Endothelial cell of umbilical vein (primary cell): ENCODE results near the gene ATP5IF1. TPM values are rescaled to one million over a fixed set of nuclear protein-coding genes. Genes with fewer than 3 reads are reported as not detected.

Source experiments
- BruUV-seq: library from RNA; stranded (reverse); fragments of 400-500 nt; replicated peaks from 2 replicates; lab custom pipeline; 2021; lab: Mats Ljungman, UMichigan
- CTCF ChIA-PET: fragments of 300-600, 350-600 bp; sonication (Branson Sonifier 250); formaldehyde crosslinking; loops from one replicate; lab custom pipeline; 2021; ENCODE audit warnings: antibody characterized with exemption, inconsistent platforms; lab: Charles Lee
- POLR2A ChIA-PET: fragments of 300-600, 350-600 bp; sonication (Branson Sonifier 250); formaldehyde crosslinking; loops from one replicate; lab custom pipeline; 2021; ENCODE audit warnings: antibody characterized with exemption, inconsistent platforms; lab: Charles Lee
- DNase-seq: peaks from one replicate; pipeline ENCODE4 v3.0.0-alpha.2; 2011; ENCODE audit warnings: low read depth, low spot score
- FAIRE-seq: peaks from 2 replicates; lab custom pipeline; 2011; peaks lifted over from hg19 to GRCh38; lab: Jason Lieb, UNC
- H2AFZ ChIP-seq: 2 replicates; pipeline ENCODE4 v1.6.0; 2012; ENCODE audit warnings: low read depth, low read length, control low read depth, inconsistent platforms
- H3K27ac ChIP-seq: 2 replicates; pipeline ENCODE4 v1.5.1; 2011; ENCODE audit warnings: low read depth, mild to moderate bottlenecking, control low read depth, low read length, moderate library complexity; ENCODE audit not compliant: insufficient read depth
- H3K27me3 ChIP-seq, 2 experiments: 2 replicates each; pipeline versions ENCODE4 v1.6.0 to v1.6.1; 2011; ENCODE audit warnings: low read length in 2 of 2, mixed read lengths in 1 of 2; ENCODE audit not compliant: control insufficient read depth in 2 of 2, insufficient read depth in 2 of 2
- H3K36me3 ChIP-seq, 2 experiments: 2 replicates in 1 of 2; 3 replicates in 1 of 2; pipeline ENCODE4 v1.5.1; 2011; ENCODE audit warnings: low read length in 2 of 2, mild to moderate bottlenecking in 1 of 2, moderate library complexity in 1 of 2; ENCODE audit not compliant: control insufficient read depth in 2 of 2, insufficient read depth in 2 of 2; ENCODE audit errors: extremely low read depth in 1 of 2
- H3K4me1 ChIP-seq: 3 replicates; pipeline ENCODE4 v1.5.1; 2011; ENCODE audit warnings: mild to moderate bottlenecking, low read length; ENCODE audit not compliant: control insufficient read depth, insufficient read depth; ENCODE audit errors: extremely low read depth
- H3K4me2 ChIP-seq: 2 replicates; pipeline ENCODE4 v1.6.1; 2011; ENCODE audit warnings: low read length, control low read depth, mixed read lengths; ENCODE audit not compliant: insufficient read depth
- H3K4me3 ChIP-seq, 3 experiments: fragments of 200-600 bp in 1 of 3; sonication (generic), shearing (Covaris generic) in 1 of 3; replicated peaks in 1 of 3; 2 replicates each; pipeline ENCODE4 v1.5.1; 2011 to 2016; ENCODE audit warnings: control low read depth in 3 of 3, low read length in 3 of 3, mild to moderate bottlenecking in 2 of 3, inconsistent platforms in 1 of 3, low read depth in 1 of 3, moderate library complexity in 1 of 3; ENCODE audit not compliant: insufficient read depth in 1 of 3
- H3K79me2 ChIP-seq: 2 replicates; pipeline ENCODE4 v1.6.0; 2012; ENCODE audit warnings: low read length, inconsistent platforms; ENCODE audit not compliant: control insufficient read depth, insufficient read depth
- H3K9ac ChIP-seq: replicated peaks from 2 replicates; pipeline ENCODE3; 2011; ENCODE audit warnings: low read length, control low read depth; ENCODE audit not compliant: insufficient read depth; ENCODE audit errors: extremely low read depth
- H3K9me1 ChIP-seq: replicated peaks from 3 replicates; pipeline ENCODE4 v1.6.0; 2011; ENCODE audit warnings: mild to moderate bottlenecking, low read length; ENCODE audit not compliant: control insufficient read depth, insufficient read depth; ENCODE audit errors: extremely low read depth
- H3K9me3 ChIP-seq: replicated peaks from 2 replicates; pipeline ENCODE4 v1.5.1; 2012; ENCODE audit warnings: low read length, inconsistent platforms; ENCODE audit not compliant: control insufficient read depth, insufficient read depth
- H4K20me1 ChIP-seq: replicated peaks from 2 replicates; pipeline ENCODE3; 2011; ENCODE audit warnings: mild to moderate bottlenecking, low read length; ENCODE audit not compliant: control insufficient read depth, insufficient read depth; ENCODE audit errors: extremely low read depth
- EZH2 ChIP-seq: IDR thresholded peaks from 2 replicates; pipeline ENCODE4 v1.6.1; 2012; ENCODE audit warnings: borderline replicate concordance, low read depth, mild to moderate bottlenecking, moderate library complexity, low read length, inconsistent platforms; ENCODE audit not compliant: severe bottlenecking
- FOS ChIP-seq: IDR thresholded peaks from 2 replicates; pipeline ENCODE4 v1.6.1; 2011; ENCODE audit warnings: mild to moderate bottlenecking, low read length, moderate library complexity, borderline replicate concordance; ENCODE audit not compliant: insufficient read depth
- GATA2 ChIP-seq: IDR thresholded peaks from 2 replicates; pipeline ENCODE4 v1.7.0; 2011; ENCODE audit warnings: low read depth, mild to moderate bottlenecking, moderate library complexity, mixed read lengths, low read length; ENCODE audit not compliant: insufficient read length, insufficient read depth
- JUN ChIP-seq: IDR thresholded peaks from 2 replicates; pipeline ENCODE4 v1.6.1; 2011; ENCODE audit warnings: borderline replicate concordance, low read depth; ENCODE audit not compliant: insufficient read length, insufficient read depth
- MYC ChIP-seq: IDR thresholded peaks from one replicate; pipeline ENCODE4 v1.6.1; 2011; ENCODE audit warnings: mild to moderate bottlenecking, low read depth, low read length
- POLR2A ChIP-seq: IDR thresholded peaks from 2 replicates; pipeline ENCODE4 v1.6.1; 2012; ENCODE audit warnings: low read depth, mild to moderate bottlenecking, control low read depth, low read length
- dilution Hi-C: fragments of 300-500 bp; cut with MboI; formaldehyde crosslinking; loops from one replicate; pipeline ENCODE4 v1.15.0; 2019; ENCODE audit warnings: low sequenced_read_pairs; ENCODE audit not compliant: extremely low pct_ligation_motif_present
- intact Hi-C: fragments of 100-400 bp; cut with micrococcal nuclease; formaldehyde crosslinking; loops from one replicate; pipeline ENCODE4 v1.10.0; 2022
- polyA plus RNA-seq, 4 experiments: library from polyadenylated mRNA; depleted of rRNA in 3 of 4; stranded (reverse) in 3 of 4; unstranded in 1 of 4; fragments of >200 nt; gene quantifications; 2 replicates each; pipeline versions ENCODE4 v1.2.1 to v1.2.3, GENCODE V29; 2011 to 2012; ENCODE audit warnings: missing spikeins in 1 of 4
- total RNA-seq: library from RNA; stranded (reverse); gene quantifications from 2 replicates; pipeline ENCODE4 v1.2.3, GENCODE V29; 2021
- TF ChIP-seq, protein P1 (sequence below): IDR thresholded peaks from 2 replicates; pipeline ENCODE4 v1.6.1; 2011; ENCODE audit not compliant: insufficient read depth, insufficient read length
- TF ChIP-seq, protein P2 (sequence below), 2 donors: IDR thresholded peaks; 1 replicate in 1 of 2; 2 replicates in 1 of 2; pipeline ENCODE4 v1.5.1; 2011; ENCODE audit warnings: low read length in 2 of 2, mild to moderate bottlenecking in 2 of 2, moderate library complexity in 2 of 2, control low read depth in 1 of 2, inconsistent platforms in 1 of 2, low read depth in 1 of 2; ENCODE audit not compliant: insufficient read depth in 1 of 2; ENCODE audit errors: extremely low read depth in 1 of 2

The ATP5IF1 gene
- total and polyA plus RNA-seq, 2 donors (not counting 3 experiments of a cell fraction or from before 2014, with no cell fraction given), result 133 to 243 TPM

DNA sequence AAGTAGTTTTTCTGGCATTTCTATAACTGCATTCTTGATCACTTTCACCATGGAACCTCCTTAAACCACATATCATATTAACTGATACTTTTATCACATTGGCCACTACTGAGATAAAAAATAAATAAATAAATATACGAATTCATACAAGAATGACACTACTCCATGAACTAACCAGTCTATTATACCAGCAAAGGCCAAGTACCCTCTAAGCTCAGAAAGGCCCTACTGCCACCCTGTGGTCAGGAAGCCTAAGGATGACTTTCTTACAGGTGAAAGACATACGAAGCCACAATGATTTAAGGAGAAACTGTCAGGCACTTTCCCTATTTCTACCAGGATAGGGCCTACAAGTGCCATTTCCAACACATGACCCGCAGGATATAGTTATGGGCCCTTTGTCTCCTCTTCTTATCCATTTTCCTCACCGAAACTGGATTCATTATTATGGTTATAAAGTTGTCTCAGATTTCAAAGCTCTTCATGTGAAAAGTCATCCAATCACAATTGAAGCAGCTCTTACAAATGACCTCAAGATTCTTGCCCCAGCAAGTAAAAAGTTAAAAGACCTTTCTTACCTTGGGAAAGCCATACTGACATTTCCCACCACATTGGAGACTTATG lies 27.0 kb upstream of the ATP5IF1 start:
- peak; percentile 48 for FAIRE-seq

More for the DNA sequence above, 27.0 kb upstream of the ATP5IF1 start:
- CTCF ChIA-PET, result interaction anchor here (0.6 to 7.9 kb wide), 54 partner anchors 9 to 394 kb away, joined by 3 to 397 read pairs (median 4); partner anchors contain the start of gene EYA3
- no peak overlapping the region for H3K27ac ChIP-seq
- H3K9me1 ChIP-seq, result no peaks in the 10 kb centered on the region
- no TSS peak for BruUV-seq
- no peaks in the 10 kb centered on the region for H3K9me3 ChIP-seq
- intact Hi-C loops, result loop anchor here (1.0 to 10.0 kb wide), 4 partner anchors 118 to 351 kb away; no protein-coding TSS in a partner anchor
- no peaks in the 10 kb centered on the region for H3K4me1 ChIP-seq
- no peak overlapping the region for H3K4me2 ChIP-seq
- no peak overlapping the region for H2AFZ ChIP-seq
- no peaks in the 10 kb centered on the region for H4K20me1 ChIP-seq
- H3K79me2 ChIP-seq, result peaks cover 3% of the 10 kb centered on the region
- POLR2A ChIA-PET, result interaction anchor here (1.6 kb wide), 1 partner anchor 118 kb away, joined by 4 read pairs; no protein-coding TSS in a partner anchor
- peak; percentile 78 for DNase-seq
- dilution Hi-C loops, result no loop called here
- peaks cover 9 to 10% of the 10 kb centered on the region in 2 experiments for H3K36me3 ChIP-seq
- no peak overlapping the region for H3K9ac ChIP-seq
- H3K4me3 ChIP-seq, result no peak overlapping the region
- TF ChIP-seq, protein P1, sequence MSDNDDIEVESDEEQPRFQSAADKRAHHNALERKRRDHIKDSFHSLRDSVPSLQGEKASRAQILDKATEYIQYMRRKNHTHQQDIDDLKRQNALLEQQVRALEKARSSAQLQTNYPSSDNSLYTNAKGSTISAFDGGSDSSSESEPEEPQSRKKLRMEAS, result no peak
- TF ChIP-seq, protein P2, sequence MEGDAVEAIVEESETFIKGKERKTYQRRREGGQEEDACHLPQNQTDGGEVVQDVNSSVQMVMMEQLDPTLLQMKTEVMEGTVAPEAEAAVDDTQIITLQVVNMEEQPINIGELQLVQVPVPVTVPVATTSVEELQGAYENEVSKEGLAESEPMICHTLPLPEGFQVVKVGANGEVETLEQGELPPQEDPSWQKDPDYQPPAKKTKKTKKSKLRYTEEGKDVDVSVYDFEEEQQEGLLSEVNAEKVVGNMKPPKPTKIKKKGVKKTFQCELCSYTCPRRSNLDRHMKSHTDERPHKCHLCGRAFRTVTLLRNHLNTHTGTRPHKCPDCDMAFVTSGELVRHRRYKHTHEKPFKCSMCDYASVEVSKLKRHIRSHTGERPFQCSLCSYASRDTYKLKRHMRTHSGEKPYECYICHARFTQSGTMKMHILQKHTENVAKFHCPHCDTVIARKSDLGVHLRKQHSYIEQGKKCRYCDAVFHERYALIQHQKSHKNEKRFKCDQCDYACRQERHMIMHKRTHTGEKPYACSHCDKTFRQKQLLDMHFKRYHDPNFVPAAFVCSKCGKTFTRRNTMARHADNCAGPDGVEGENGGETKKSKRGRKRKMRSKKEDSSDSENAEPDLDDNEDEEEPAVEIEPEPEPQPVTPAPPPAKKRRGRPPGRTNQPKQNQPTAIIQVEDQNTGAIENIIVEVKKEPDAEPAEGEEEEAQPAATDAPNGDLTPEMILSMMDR (IDR thresholded peaks at IDR 0.05; ENCODE audit: extremely low read depth in 1 of 2, insufficient read depth in 1 of 2, low read depth in 1 of 2, low read length in 2 of 2), result peak; percentile 55 to 64
- TF ChIP-seq JUN (no peak), FOS (no peak), MYC (no peak), GATA2 (no peak), POLR2A (no peak), EZH2 (no peak)
- H3K27me3 ChIP-seq, result no peaks in the 10 kb centered on the region
